Measurements from ENCODE around the gene PRR16. TPM values are rescaled to one million over a fixed set of nuclear protein-coding genes. Genes with fewer than 3 reads are reported as not detected.

The PRR16 gene
- total and polyA plus RNA-seq, 2 experiments from 2014 or later = 1.0 to 1.7 TPM

Small RNA genes within 50 kb of the gene (small RNA-seq; reads per million reads assigned to genes)
- gene PRELID3BP8 (ENCODE audit: low replicate concordance) = not detected
- not detected for gene RNU4-69P (ENCODE audit: low replicate concordance)

All from GM23338 (cell line).